Motor neuron (in vitro differentiated cells): Measurements from ENCODE around the gene DPPA2. TPM values are rescaled to one million over a fixed set of nuclear protein-coding genes. Genes with fewer than 3 reads are reported as not detected.
"Not testable (repeated sequence)": the region's sequence is repeated elsewhere in the genome, so short reads cannot be mapped to it uniquely, and the experiment has no call there.

Source experiments
- ATAC-seq, 8 experiments: fragments of 200-7000 bp; cut with Tn5 transposase; replicated peaks in 6 of 8; 2 replicates each; pipeline ENCODE4 v1.8.0; 2021; ENCODE audit warnings: mild to moderate bottlenecking in 8 of 8, moderate library complexity in 8 of 8
- H3K27ac ChIP-seq, 2 donors: fragments of 250-450 bp; sonication (Bioruptor Pico); 2 replicates each; pipeline ENCODE4 v1.9.0; 2021; ENCODE audit warnings: antibody characterized with exemption in 2 of 2, mild to moderate bottlenecking in 2 of 2, moderate library complexity in 1 of 2
- H3K4me1 ChIP-seq, 2 donors: fragments of 250-450 bp; sonication (Bioruptor Pico); replicated peaks in 1 of 2; 2 replicates each; pipeline ENCODE4 v1.6.1; 2021; ENCODE audit warnings: antibody characterized with exemption in 2 of 2, mild to moderate bottlenecking in 2 of 2, moderate library complexity in 1 of 2
- H3K4me3 ChIP-seq, 5 donors: fragments of 250-450 bp; sonication (Bioruptor Pico); 2 replicates each; pipeline ENCODE4 v1.9.0; 2021; ENCODE audit warnings: antibody characterized with exemption in 5 of 5, mild to moderate bottlenecking in 5 of 5, moderate library complexity in 4 of 5
- WGBS, 10 experiments: fragments of 450-650 bp; shearing (Covaris generic); methylation state at CpG; one replicate each; pipeline ENCODE4 v1.0.0; 2022; 5-methylcytosine and 5-hydroxymethylcytosine counted together
- in situ Hi-C, 9 experiments: fragments of 400-800 bp; cut with MboI; loops; one replicate each; pipeline ENCODE4 v1.15.0; 2021; ENCODE audit warnings: low sequenced_read_pairs in 9 of 9, low pct_unique_long_range_greater_than_20kb in 2 of 9; ENCODE audit not compliant: unreplicated experiment in 9 of 9
- total RNA-seq, 8 experiments: library from RNA; unstranded; fragments of 300-600 nt; gene quantifications; 2 replicates each; pipeline versions ENCODE4 v1.2.3 to v1.2.4, GENCODE V29; 2022

DPPA2 gene
- total RNA-seq, result under 1 TPM in 4 of 8 experiments, not detected in 4; 0.18 to 0.38 (median 0.27) TPM

GRCh38 chr3:109316162-109316730 lies at the start of gene DPPA2:
TSS of gene DPPA2 (minus strand) at chr3:109316517. CDS start at chr3:109314542, 1,975 bp downstream.
- no peak within 1 kb of the TSS for H3K27ac ChIP-seq
- WGBS, 10 experiments, result 23 to 100% (median 92%) methylated on average over 2 to 7 of the region's 21 CpGs; no CpG with 5 or more reads in 4 of the 10 experiments
- in situ Hi-C loops, result no loop called here
- no peak within 1 kb of the TSS for H3K4me3 ChIP-seq
- H3K4me1 ChIP-seq, result no peaks in the 10 kb centered on the region
- no peak for ATAC-seq

- Histone ChIP-seq H3K4me3 (no peak overlapping the region), H3K27ac (no peak overlapping the region), H3K4me1 (no peaks in the 10 kb centered on the region)
- in situ Hi-C loops, result no loop called here
- 0 to 93% (median 86%) methylated on average over 1 to 3 of the region's 6 CpGs; no CpG with 5 or more reads in 5 of the 10 experiments for WGBS, 10 experiments
- no peak for ATAC-seq
Measured at GRCh38 chr3:109364088-109364487, 47.8 kb upstream of the DPPA2 start.

- in situ Hi-C loops, result no loop called here
- Histone ChIP-seq H3K4me3 (no peak overlapping the region), H3K4me1 (no peaks in the 10 kb centered on the region), H3K27ac (no peak overlapping the region)
- no peak for ATAC-seq
Measured at GRCh38 chr3:109363634-109364033, 47.3 kb upstream of the DPPA2 start.

GRCh38 chr3:109362823-109363222 lies 46.5 kb upstream of the DPPA2 start:
- H3K4me1 ChIP-seq, result no peaks in the 10 kb centered on the region
- no peak overlapping the region for H3K4me3 ChIP-seq
- WGBS, 10 experiments, result 24 to 100% (median 92%) methylated on average over 1 to 4 of the region's 4 CpGs
- in situ Hi-C loops, result no loop called here
- H3K27ac ChIP-seq, result no peak overlapping the region
- ATAC-seq, result no peak

- H3K4me3 ChIP-seq, ATAC-seq, in situ Hi-C loops, H3K27ac ChIP-seq: not testable (repeated sequence)
- 20 to 100% (median 100%) methylated on average over 1 to 2 of the region's 2 CpGs; no CpG with 5 or more reads in 5 of the 10 experiments for WGBS, 10 experiments
- peaks cover 11 to 17% of the 10 kb centered on the region in 2 donors for H3K4me1 ChIP-seq
Measured at GRCh38 chr3:109358809-109359208, 42.5 kb upstream of the DPPA2 start.

- Histone ChIP-seq H3K4me1 (peaks cover 11 to 17% of the 10 kb centered on the region in 2 donors), H3K27ac (no peak overlapping the region), H3K4me3 (no peak overlapping the region)
- WGBS, 10 experiments, result 0 to 100% (median 18%) methylated on average over 1 to 3 of the region's 3 CpGs; no CpG with 5 or more reads in 2 of the 10 experiments
- no peak for ATAC-seq
- in situ Hi-C loops, result no loop called here
Measured at GRCh38 chr3:109356442-109357155, 40.3 kb upstream of the DPPA2 start.

- H3K4me3 ChIP-seq, result peak overlapping the region in 3 of 5 donors; percentile 7 to 14 (median 12)
- H3K27ac ChIP-seq, result peak overlapping the region in 1 of 2 donors; percentile 15
- 0 to 31% (median 10%) methylated on average over 1 to 8 of the region's 8 CpGs for WGBS, 10 experiments
- H3K4me1 ChIP-seq, result peaks cover 11 to 17% of the 10 kb centered on the region in 2 donors
- peak in 5 of 8 experiments; percentile 69 to 90 (median 79) for ATAC-seq
- in situ Hi-C loops, result no loop called here
Measured at GRCh38 chr3:109355625-109356441, 39.5 kb upstream of the DPPA2 start.

- Histone ChIP-seq H3K4me1 (peaks cover 11 to 17% of the 10 kb centered on the region in 2 donors), H3K27ac (no peak overlapping the region), H3K4me3 (no peak overlapping the region)
- no peak for ATAC-seq
- 0 to 83% (median 0%) methylated on average over 1 to 2 of the region's 2 CpGs; no CpG with 5 or more reads in 3 of the 10 experiments for WGBS, 10 experiments
- in situ Hi-C loops, result no loop called here
Measured at GRCh38 chr3:109353057-109353456, 36.7 kb upstream of the DPPA2 start.

- in situ Hi-C loops, result no loop called here
- Histone ChIP-seq H3K4me1 (peaks cover 4 to 7% of the 10 kb centered on the region in 2 donors), H3K4me3 (no peak overlapping the region), H3K27ac (no peak overlapping the region)
- ATAC-seq, result no peak
Measured at GRCh38 chr3:109351231-109351630, 34.9 kb upstream of the DPPA2 start.

- ATAC-seq, result no peak
- Histone ChIP-seq H3K27ac (no peak overlapping the region), H3K4me1 (no peaks in the 10 kb centered on the region), H3K4me3 (no peak overlapping the region)
- in situ Hi-C loops, result no loop called here
- WGBS, 10 experiments, result 8 to 100% (median 62%) methylated on average over 1 to 3 of the region's 3 CpGs
Measured at GRCh38 chr3:109346770-109347295, 30.5 kb upstream of the DPPA2 start.

GRCh38 chr3:109346099-109346498 lies 29.8 kb upstream of the DPPA2 start:
- in situ Hi-C loops, result no loop called here
- no peak for ATAC-seq
- H3K27ac ChIP-seq, result no peak overlapping the region
- WGBS, 10 experiments, result 0 to 100% (median 41%) methylated on average over 1 to 4 of the region's 4 CpGs; no CpG with 5 or more reads in 2 of the 10 experiments
- H3K4me3 ChIP-seq, result no peak overlapping the region
- H3K4me1 ChIP-seq, result no peaks in the 10 kb centered on the region

- Histone ChIP-seq H3K4me3 (no peak overlapping the region), H3K4me1 (peaks cover 0 to 14% of the 10 kb centered on the region in 2 donors), H3K27ac (no peak overlapping the region)
- in situ Hi-C loops, result no loop called here
- peak in 5 of 8 experiments; percentile 48 to 65 (median 62) for ATAC-seq
- WGBS, 10 experiments, result 0 to 71% (median 39%) methylated on average over 1 to 5 of the region's 5 CpGs; no CpG with 5 or more reads in 1 of the 10 experiments
Measured at GRCh38 chr3:109339714-109340648, 23.7 kb upstream of the DPPA2 start.
